C4-2B (cell line): ENCODE data around the gene TPI1.

Experiments
- CTCF ChIP-seq: fragments of 450-650 bp; conservative IDR thresholded peaks from 2 replicates; pipeline ENCODE4 v1.5.1; 2017; ENCODE audit warnings: mild to moderate bottlenecking
- ZFX ChIP-seq: fragments of 450-650 bp; IDR thresholded peaks from 2 replicates; pipeline ENCODE4 v1.6.1; 2017

GRCh38 chr12:6823182-6824084 is 43.9 kb upstream of the TPI1 start:
- TF ChIP-seq CTCF (no peak), ZFX (no peak)
